Measurements from ENCODE around the gene ANKRD39.
A peak's percentile ranks its signal among the peaks of the same experiment; 100 is the strongest.

GRCh38 chr2:96888072-96889011 is 30.5 kb upstream of the ANKRD39 start:
- TF ChIP-seq CTCF (IDR thresholded peaks at IDR 0.05) (no peak), POLR2AphosphoS5 (IDR thresholded peaks at IDR 0.05) (peak in 3 of 4 donors; percentile 12 to 52 (median 46))
